ENCODE data around the gene DCAF8.
A peak's percentile ranks its signal among the peaks of the same experiment; 100 is the strongest.

Gene DCAF8

GRCh38 chr1:160200786-160201185 is 61.6 kb downstream of the DCAF8 start:
- no peak for DNase-seq

- DNase-seq: no peak
Observed at GRCh38 chr1:160197231-160197630, 65.1 kb downstream of the DCAF8 start.

- DNase-seq: no peak
Observed at GRCh38 chr1:160196143-160196542, 66.2 kb downstream of the DCAF8 start.

- no peak for DNase-seq
Observed at GRCh38 chr1:160194737-160195059, 67.7 kb downstream of the DCAF8 start.

GRCh38 chr1:160193832-160194736 is 68.3 kb downstream of the DCAF8 start:
- no peak for DNase-seq

- peak; percentile 76 for DNase-seq
Observed at GRCh38 chr1:160193091-160193819, 69.1 kb downstream of the DCAF8 start.

- no peak for DNase-seq
Observed at GRCh38 chr1:160192234-160192633, 70.1 kb downstream of the DCAF8 start.

- no peak for DNase-seq
Observed at GRCh38 chr1:160191756-160192155, 70.6 kb downstream of the DCAF8 start.

GRCh38 chr1:160189649-160190625 is 72.4 kb downstream of the DCAF8 start, which contains the start of gene CASQ1:
Gene CASQ1, plus strand, starts transcription at chr1:160190575. Its CDS starts 177 bp downstream, at chr1:160190752.
- DNase-seq: peak; percentile 17

- no peak for DNase-seq
Observed at GRCh38 chr1:160188341-160188740, 74.0 kb downstream of the DCAF8 start.

- no peak for DNase-seq
Observed at GRCh38 chr1:160187407-160187806, 74.9 kb downstream of the DCAF8 start.

GRCh38 chr1:160186729-160187128 is 75.6 kb downstream of the DCAF8 start:
- DNase-seq: no peak

- DNase-seq: no peak
Observed at GRCh38 chr1:160186246-160186645, 76.1 kb downstream of the DCAF8 start.

- DNase-seq: no peak
Observed at GRCh38 chr1:160179336-160179735, 83.0 kb downstream of the DCAF8 start.

- no peak for DNase-seq
Observed at GRCh38 chr1:160178731-160179130, 83.6 kb downstream of the DCAF8 start.

- no peak for DNase-seq
Observed at GRCh38 chr1:160177667-160178066, 84.7 kb downstream of the DCAF8 start.

GRCh38 chr1:160177231-160177630 is 85.1 kb downstream of the DCAF8 start:
- no peak for DNase-seq

GRCh38 chr1:160171980-160172379 is 90.4 kb downstream of the DCAF8 start:
- DNase-seq: no peak

GRCh38 chr1:160171354-160171753 is 91.0 kb downstream of the DCAF8 start:
- peak; percentile 65 for DNase-seq

- no peak for DNase-seq
Observed at GRCh38 chr1:160169553-160170399, 92.6 kb downstream of the DCAF8 start.

GRCh38 chr1:160168609-160169369 is 93.6 kb downstream of the DCAF8 start:
- no peak for DNase-seq

All from HCEC 1CT (cell line).